HG03045 (cell line): ENCODE data around the gene ZFAND5.

Source experiments
- ATAC-seq: cut with Tn5 transposase; IDR thresholded peaks from one replicate; pipeline ENCODE4 v1.9.1; 2021; ENCODE audit warnings: mild to moderate bottlenecking, moderate library complexity; ENCODE audit not compliant: unreplicated experiment

The ZFAND5 gene

GRCh38 chr9:72363236-72363635 is 1.8 kb downstream of the ZFAND5 start:
- no peak for ATAC-seq

- no peak for ATAC-seq
Observed at GRCh38 chr9:72362680-72363139, 2.3 kb downstream of the ZFAND5 start.

- ATAC-seq: no peak
Observed at GRCh38 chr9:72362118-72362531, 2.9 kb downstream of the ZFAND5 start.

GRCh38 chr9:72361217-72361616 is 3.8 kb downstream of the ZFAND5 start:
- no peak for ATAC-seq

GRCh38 chr9:72360324-72360723 is 4.7 kb downstream of the ZFAND5 start:
- ATAC-seq: no peak

- no peak for ATAC-seq
Observed at GRCh38 chr9:72356041-72356582, 8.9 kb downstream of the ZFAND5 start.

- no peak for ATAC-seq
Observed at GRCh38 chr9:72355153-72355552, 9.9 kb downstream of the ZFAND5 start.

GRCh38 chr9:72354704-72355103 is 10.3 kb downstream of the ZFAND5 start:
- no peak for ATAC-seq

- ATAC-seq: no peak
Observed at GRCh38 chr9:72353455-72354116, 11.4 kb downstream of the ZFAND5 start.

- no peak for ATAC-seq
Observed at GRCh38 chr9:72352911-72353388, 12.1 kb downstream of the ZFAND5 start.

- ATAC-seq: no peak
Observed at GRCh38 chr9:72351538-72352453, 13.2 kb downstream of the ZFAND5 start.

GRCh38 chr9:72349911-72350310 is 15.1 kb downstream of the ZFAND5 start:
- ATAC-seq: no peak

- ATAC-seq: no peak
Observed at GRCh38 chr9:72349240-72349639, 15.8 kb downstream of the ZFAND5 start.

- no peak for ATAC-seq
Observed at GRCh38 chr9:72346333-72346732, 18.7 kb downstream of the ZFAND5 start.

GRCh38 chr9:72338631-72339030 is 26.4 kb downstream of the ZFAND5 start:
- no peak for ATAC-seq

GRCh38 chr9:72337286-72337685 is 27.7 kb downstream of the ZFAND5 start:
- ATAC-seq: no peak

GRCh38 chr9:72334658-72335337 is 30.2 kb downstream of the ZFAND5 start:
- no peak for ATAC-seq

GRCh38 chr9:72333709-72334108 is 31.3 kb downstream of the ZFAND5 start:
- ATAC-seq: no peak

- no peak for ATAC-seq
Observed at GRCh38 chr9:72333197-72333596, 31.8 kb downstream of the ZFAND5 start.

GRCh38 chr9:72332351-72332750 is 32.7 kb downstream of the ZFAND5 start:
- ATAC-seq: no peak

- no peak for ATAC-seq
Observed at GRCh38 chr9:72327631-72328030, 37.4 kb downstream of the ZFAND5 start.
